A549 (cell line): ENCODE results near the gene ZNF765. TPM values are rescaled to one million over a fixed set of nuclear protein-coding genes. Genes with fewer than 3 reads are reported as not detected.
"Not testable (repeated sequence)": the region's sequence is repeated elsewhere in the genome, so short reads cannot be mapped to it uniquely, and the experiment has no call there.

ENCODE experiments used
- ATAC-seq, 2 experiments: fragments of 200-7000 bp in 1 of 2; fragments of >200 bp in 1 of 2; cut with Nextera tagmentation in 1 of 2; cut with Tn5 transposase in 1 of 2; 3 replicates each; pipeline versions ENCODE4 v1.8.0 to v1.9.1; 2018 to 2020; ENCODE audit warnings: mild to moderate bottlenecking in 1 of 2, moderate library complexity in 1 of 2
- CTCF ChIA-PET: fragments of 300-600 bp; sonication (Branson Sonifier 250); formaldehyde crosslinking; extraction: SDS; loops from one replicate; lab custom pipeline; 2021; ENCODE audit warnings: antibody characterized with exemption, inconsistent platforms; lab: Yijun Ruan, JAX
- POLR2A ChIA-PET: fragments of 350-600 bp; formaldehyde crosslinking; extraction: SDS; loops from one replicate; lab custom pipeline; 2021; ENCODE audit warnings: antibody characterized with exemption, inconsistent platforms; lab: Yijun Ruan, JAX
- DNase-seq, 2 experiments: peaks; one replicate each; pipeline versions ENCODE4 v3.0.0 to v3.0.0-alpha.2; 2011 to 2016; ENCODE audit warnings: low read depth in 1 of 2, low spot score in 1 of 2
- FAIRE-seq: peaks from 2 replicates; lab custom pipeline; 2011; peaks lifted over from hg19 to GRCh38; lab: Jason Lieb, UNC
- H3K27ac ChIP-seq, 2 experiments: fragments of >200 bp; sonication (Bioruptor Twin); formaldehyde crosslinking; 3 replicates each; pipeline ENCODE4 v1.5.1; 2016 to 2017
- H3K4me1 ChIP-seq: fragments of >200 bp; sonication (Bioruptor Twin); formaldehyde crosslinking; 3 replicates; pipeline ENCODE4 v1.6.1; 2016
- H3K4me2 ChIP-seq: fragments of >200 bp; sonication (Bioruptor Twin); formaldehyde crosslinking; 3 replicates; pipeline ENCODE4 v1.6.1; 2016
- H3K4me3 ChIP-seq: fragments of >200 bp; sonication (Bioruptor Twin); formaldehyde crosslinking; 3 replicates; pipeline ENCODE4 v1.5.1; 2016
- H3K9me3 ChIP-seq: fragments of >200 bp; sonication (Bioruptor Twin); formaldehyde crosslinking; 3 replicates; pipeline ENCODE4 v1.6.1; 2016
- EHMT2 ChIP-seq: fragments of 200-600 bp; sonication (generic); IDR thresholded peaks from 2 replicates; pipeline ENCODE4 v1.6.1; 2016; ENCODE audit warnings: antibody characterized with exemption, low read depth, mild to moderate bottlenecking, moderate library complexity
- FOSB ChIP-seq: fragments of 250-450 bp; sonication (Bioruptor Pico); IDR thresholded peaks from 2 replicates; pipeline ENCODE4 v1.5.0; 2020; ENCODE audit warnings: mild to moderate bottlenecking, moderate library complexity
- HOXA7 ChIP-seq: fragments of 250-450 bp; sonication (Bioruptor Pico); IDR thresholded peaks from 2 replicates; pipeline ENCODE4 v1.5.0; 2020; ENCODE audit warnings: mild to moderate bottlenecking, moderate library complexity
- HOXB5 ChIP-seq: fragments of 250-450 bp; sonication (Bioruptor Pico); IDR thresholded peaks from 2 replicates; pipeline ENCODE4 v1.5.0; 2020; ENCODE audit warnings: mild to moderate bottlenecking, moderate library complexity
- MAX ChIP-seq: IDR thresholded peaks from 2 replicates; pipeline ENCODE4 v1.6.1; 2012
- NFE2L2 ChIP-seq: fragments of 150-350 bp; conservative IDR thresholded peaks from 2 replicates; pipeline ENCODE4 v1.6.1; 2014; ENCODE audit warnings: low read length
- NPAS2 ChIP-seq: fragments of 250-450 bp; sonication (Bioruptor Pico); IDR thresholded peaks from 2 replicates; pipeline ENCODE4 v1.8.0; 2022; ENCODE audit warnings: mild to moderate bottlenecking, moderate library complexity, borderline replicate concordance
- POLR2A ChIP-seq: IDR thresholded peaks from 2 replicates; pipeline ENCODE4 v1.6.1; 2012; ENCODE audit warnings: mild to moderate bottlenecking, low read length
- USF2 ChIP-seq: fragments of 450-650 bp; IDR thresholded peaks from 2 replicates; pipeline ENCODE4 v1.6.1; 2014; ENCODE audit warnings: antibody characterized with exemption
- WGBS: methylation state at CpG from one replicate; pipeline ENCODE4 v1.1.6; 2017; ENCODE audit errors: missing lambda C conversion rate; 5-methylcytosine and 5-hydroxymethylcytosine counted together
- polyA plus RNA-seq, 4 experiments: library from polyadenylated mRNA; depleted of rRNA in 3 of 4; stranded (reverse); fragments of >200 nt; fragmentation: RNase III in 1 of 4; extraction: RNeasy Plus Mini Kit Qiagen cat#74134 plus additional on column Dnase treatment in 1 of 4; gene quantifications; 2 replicates in 3 of 4; 3 replicates in 1 of 4; pipeline ENCODE4 v1.2.3, GENCODE V29; 2011 to 2017
- TF ChIP-seq, protein P1 (sequence below): fragments of >200 bp; sonication (Bioruptor Twin); formaldehyde crosslinking; IDR thresholded peaks from 2 replicates; pipeline ENCODE4 v1.6.1; 2016
- TF ChIP-seq, protein P2 (sequence below): IDR thresholded peaks from 2 replicates; pipeline ENCODE4 v1.6.1; 2012
- TF ChIP-seq, protein P3 (sequence below): fragments of 150-350 bp; IDR thresholded peaks from 2 replicates; pipeline ENCODE4 v1.6.1; 2014; ENCODE audit warnings: low read depth, mild to moderate bottlenecking, low read length

Gene ZNF765
- polyA plus RNA-seq, 2 of the 4 experiments (the other 2 are of a cell fraction) = 4.8 to 8.3 TPM

DNA sequence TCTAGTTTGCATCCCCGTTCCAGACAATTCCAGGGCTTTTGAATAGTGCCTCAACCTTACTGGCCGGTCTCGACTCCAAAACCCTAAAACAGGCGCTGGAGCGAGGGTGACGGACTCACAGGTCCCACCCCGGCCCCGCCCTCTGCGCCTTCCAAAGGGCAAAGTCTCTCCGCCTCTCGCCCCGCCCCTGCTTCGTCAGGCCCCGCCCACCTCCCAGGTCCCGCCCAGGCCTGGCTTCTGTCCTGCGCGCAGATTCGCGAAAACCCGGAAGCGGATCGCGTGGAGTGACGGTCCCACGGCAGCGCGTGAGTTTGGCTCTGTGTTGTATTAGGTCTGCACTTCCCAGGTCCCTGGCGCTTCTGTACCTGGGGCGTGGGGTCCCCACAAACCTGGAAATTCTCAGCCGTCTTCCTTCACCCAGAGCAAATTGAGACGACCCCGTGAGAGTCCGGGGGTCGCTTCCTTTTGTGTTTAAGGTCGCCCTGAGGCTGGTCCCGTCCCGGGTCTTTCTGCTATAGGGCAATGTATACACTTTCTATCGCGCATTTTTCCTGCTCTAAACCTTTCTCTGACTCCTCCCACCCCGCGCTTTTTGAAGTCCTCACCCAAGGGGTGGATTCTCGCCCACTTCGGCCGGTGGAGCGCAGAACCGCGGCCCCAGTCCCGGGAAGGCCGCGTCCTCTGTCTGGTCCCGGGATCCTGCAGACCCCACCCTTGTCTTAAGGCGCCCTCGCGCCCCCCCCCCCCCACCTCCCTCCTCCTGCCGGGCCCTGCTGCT, 72.7 kb downstream of the ZNF765 start, which contains the start of gene ZNF813:
ZNF813 (plus strand) TSS at position 249 of the 778 bp plus-strand sequence. CDS start 16,090 bp downstream, outside the sequence.
- ATAC-seq (peak; percentile 84 to 92), FAIRE-seq (no peak), DNase-seq (peak; percentile 31 to 69)
- H3K4me1 ChIP-seq = no peaks in the 10 kb centered on the region
- 11% methylated on average over 34 of the region's 55 CpGs for WGBS
- H3K4me3 ChIP-seq = peak within 1 kb of the TSS; percentile 51
- ChIA-PET CTCF (no interaction called here), POLR2A (no interaction called here)
- H3K9me3 ChIP-seq = peaks cover 55% of the 10 kb centered on the region
- peak within 1 kb of the TSS; percentile 74 for H3K4me2 ChIP-seq
- TF ChIP-seq MAX (0 out of 2 replicates have a peak, but pooled peaks have one; percentile 18), POLR2A (0 out of 2 replicates have a peak, but pooled peaks have one; percentile 10), EHMT2 (no peak)
- peak within 1 kb of the TSS; percentile 32 to 45; a peak in 2 of 6 replicates for H3K27ac ChIP-seq

- H3K4me3 ChIP-seq, H3K27ac ChIP-seq, H3K4me1 ChIP-seq, CTCF ChIA-PET, FAIRE-seq, ATAC-seq, DNase-seq, POLR2A ChIA-PET, H3K4me2 ChIP-seq: not testable (repeated sequence)
- H3K9me3 ChIP-seq = peaks cover 51% of the 10 kb centered on the region
- WGBS = 71% methylated on average over 6 of the region's 8 CpGs
Measured at GRCh38 chr19:53468628-53469027, 73.7 kb downstream of the ZNF765 start.

DNA sequence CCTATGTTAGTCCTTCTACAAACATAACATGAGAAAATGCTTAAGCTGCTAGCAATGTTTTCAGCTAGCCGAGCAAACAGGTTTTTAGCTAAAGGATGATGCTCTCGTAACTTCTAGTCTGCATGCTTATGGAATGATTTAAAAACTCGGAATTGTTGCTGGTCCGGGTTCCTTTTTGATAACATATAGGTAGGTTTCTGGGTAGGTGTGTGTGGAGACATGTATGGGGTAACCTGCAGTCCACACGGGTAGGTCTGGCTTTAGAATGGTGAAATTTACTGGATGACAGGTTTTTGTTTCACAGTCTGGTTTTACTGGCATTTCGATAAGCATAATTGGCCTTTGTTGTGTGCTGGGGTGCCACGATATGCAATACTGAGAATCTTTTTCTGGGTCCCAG, 77.0 kb downstream of the ZNF765 start:
- Histone ChIP-seq H3K4me2 (no peak overlapping the region), H3K4me3 (no peak overlapping the region), H3K9me3 (peaks cover 52% of the 10 kb centered on the region), H3K4me1 (no peaks in the 10 kb centered on the region), H3K27ac (no peak overlapping the region)
- POLR2A ChIA-PET = no interaction called here
- ATAC-seq = no peak
- no peak for DNase-seq
- CTCF ChIA-PET = no interaction called here
- TF ChIP-seq USF2 (no peak), HOXA7 (CRISPR knock-in tag) (no peak), FOSB (CRISPR knock-in tag) (no peak), NFE2L2 (no peak), HOXB5 (no peak), NPAS2 (CRISPR knock-in tag) (no peak)
- TF ChIP-seq, protein P1, sequence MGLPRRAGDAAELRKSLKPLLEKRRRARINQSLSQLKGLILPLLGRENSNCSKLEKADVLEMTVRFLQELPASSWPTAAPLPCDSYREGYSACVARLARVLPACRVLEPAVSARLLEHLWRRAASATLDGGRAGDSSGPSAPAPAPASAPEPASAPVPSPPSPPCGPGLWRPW = no peak
- TF ChIP-seq, protein P2, sequence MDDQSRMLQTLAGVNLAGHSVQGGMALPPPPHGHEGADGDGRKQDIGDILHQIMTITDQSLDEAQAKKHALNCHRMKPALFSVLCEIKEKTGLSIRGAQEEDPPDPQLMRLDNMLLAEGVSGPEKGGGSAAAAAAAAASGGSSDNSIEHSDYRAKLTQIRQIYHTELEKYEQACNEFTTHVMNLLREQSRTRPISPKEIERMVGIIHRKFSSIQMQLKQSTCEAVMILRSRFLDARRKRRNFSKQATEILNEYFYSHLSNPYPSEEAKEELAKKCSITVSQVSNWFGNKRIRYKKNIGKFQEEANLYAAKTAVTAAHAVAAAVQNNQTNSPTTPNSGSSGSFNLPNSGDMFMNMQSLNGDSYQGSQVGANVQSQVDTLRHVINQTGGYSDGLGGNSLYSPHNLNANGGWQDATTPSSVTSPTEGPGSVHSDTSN = no peak
- TF ChIP-seq, protein P3, sequence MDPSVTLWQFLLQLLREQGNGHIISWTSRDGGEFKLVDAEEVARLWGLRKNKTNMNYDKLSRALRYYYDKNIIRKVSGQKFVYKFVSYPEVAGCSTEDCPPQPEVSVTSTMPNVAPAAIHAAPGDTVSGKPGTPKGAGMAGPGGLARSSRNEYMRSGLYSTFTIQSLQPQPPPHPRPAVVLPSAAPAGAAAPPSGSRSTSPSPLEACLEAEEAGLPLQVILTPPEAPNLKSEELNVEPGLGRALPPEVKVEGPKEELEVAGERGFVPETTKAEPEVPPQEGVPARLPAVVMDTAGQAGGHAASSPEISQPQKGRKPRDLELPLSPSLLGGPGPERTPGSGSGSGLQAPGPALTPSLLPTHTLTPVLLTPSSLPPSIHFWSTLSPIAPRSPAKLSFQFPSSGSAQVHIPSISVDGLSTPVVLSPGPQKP = no peak
- WGBS = 51% methylated on average over 7 of the region's 7 CpGs
- no peak for FAIRE-seq

GRCh38 chr19:53474832-53475231, 79.9 kb downstream of the ZNF765 start:
- POLR2A ChIA-PET, H3K4me1 ChIP-seq, FAIRE-seq, H3K4me3 ChIP-seq, DNase-seq, ATAC-seq, H3K4me2 ChIP-seq, H3K27ac ChIP-seq: not testable (repeated sequence)
- H3K9me3 ChIP-seq = peaks cover 41% of the 10 kb centered on the region
- CTCF ChIA-PET = interaction anchor here (0.6 to 1.1 kb wide), 3 partner anchors 19 to 640 kb away, joined by 3 to 4 read pairs (median 3); no protein-coding TSS in a partner anchor
- 64% methylated on average over 1 of the region's 1 CpG for WGBS

DNA sequence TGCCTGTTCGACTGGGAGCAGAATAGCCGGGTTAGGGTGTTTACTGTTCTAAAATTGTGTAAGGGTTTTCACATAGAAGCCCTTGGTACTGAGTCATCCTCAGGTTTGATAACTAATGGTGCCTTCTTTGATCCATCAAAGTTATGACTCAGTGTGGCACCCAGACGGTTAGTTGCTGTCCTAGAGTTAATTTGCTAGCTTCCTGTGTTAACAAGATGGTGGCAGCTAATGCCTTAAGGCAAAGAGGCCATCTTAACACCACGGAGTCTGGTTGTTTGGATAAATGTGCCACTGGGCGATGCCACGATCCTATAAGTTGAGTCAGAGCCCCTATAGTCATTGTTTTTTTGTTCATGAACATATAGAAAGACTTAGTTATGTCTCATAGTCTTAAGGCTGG, 80.5 kb downstream of the ZNF765 start:
- H3K4me2 ChIP-seq, DNase-seq, FAIRE-seq, POLR2A ChIA-PET, H3K4me1 ChIP-seq, H3K4me3 ChIP-seq, H3K27ac ChIP-seq: not testable (repeated sequence)
- WGBS = 28% methylated on average over 6 of the region's 6 CpGs
- peaks cover 41% of the 10 kb centered on the region for H3K9me3 ChIP-seq
- CTCF ChIA-PET = interaction anchor here (1.1 kb wide), 1 partner anchor 20 kb away, joined by 3 read pairs; no protein-coding TSS in a partner anchor
- ATAC-seq = peak in 1 of 2 experiments; percentile 34; a peak in 2 of 6 replicates
